Measurements from ENCODE around the gene SGPP1.

DNA sequence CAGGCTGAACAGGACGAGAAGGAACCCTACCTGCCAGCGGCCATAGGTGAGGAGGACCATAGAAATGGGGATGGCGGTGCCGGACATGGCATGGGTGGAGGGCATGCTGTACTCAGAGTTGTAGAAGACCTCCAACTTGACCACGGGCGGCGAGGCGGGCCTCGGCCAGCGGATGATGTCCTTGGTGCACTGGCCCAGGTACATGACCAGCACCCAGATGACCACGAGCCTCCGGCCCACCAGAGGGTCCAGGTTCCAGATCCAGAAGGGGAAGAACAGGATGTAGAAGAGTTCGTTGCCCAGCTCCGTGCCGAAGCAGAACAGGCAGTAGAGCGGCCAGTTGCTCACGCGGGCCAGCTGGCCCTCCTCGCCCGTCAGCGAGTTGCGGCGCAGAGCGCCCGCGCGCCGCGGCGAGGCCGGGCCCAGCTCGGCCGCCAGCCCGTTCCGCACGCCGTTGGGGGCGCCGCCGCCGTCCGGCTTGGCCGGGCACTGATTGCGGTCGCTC, 582 bp downstream of the SGPP1 start:
- TF ChIP-seq, protein P1, sequence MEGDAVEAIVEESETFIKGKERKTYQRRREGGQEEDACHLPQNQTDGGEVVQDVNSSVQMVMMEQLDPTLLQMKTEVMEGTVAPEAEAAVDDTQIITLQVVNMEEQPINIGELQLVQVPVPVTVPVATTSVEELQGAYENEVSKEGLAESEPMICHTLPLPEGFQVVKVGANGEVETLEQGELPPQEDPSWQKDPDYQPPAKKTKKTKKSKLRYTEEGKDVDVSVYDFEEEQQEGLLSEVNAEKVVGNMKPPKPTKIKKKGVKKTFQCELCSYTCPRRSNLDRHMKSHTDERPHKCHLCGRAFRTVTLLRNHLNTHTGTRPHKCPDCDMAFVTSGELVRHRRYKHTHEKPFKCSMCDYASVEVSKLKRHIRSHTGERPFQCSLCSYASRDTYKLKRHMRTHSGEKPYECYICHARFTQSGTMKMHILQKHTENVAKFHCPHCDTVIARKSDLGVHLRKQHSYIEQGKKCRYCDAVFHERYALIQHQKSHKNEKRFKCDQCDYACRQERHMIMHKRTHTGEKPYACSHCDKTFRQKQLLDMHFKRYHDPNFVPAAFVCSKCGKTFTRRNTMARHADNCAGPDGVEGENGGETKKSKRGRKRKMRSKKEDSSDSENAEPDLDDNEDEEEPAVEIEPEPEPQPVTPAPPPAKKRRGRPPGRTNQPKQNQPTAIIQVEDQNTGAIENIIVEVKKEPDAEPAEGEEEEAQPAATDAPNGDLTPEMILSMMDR (tag by site-specific recombination; IDR thresholded peaks at IDR 0.05) = no peak
- TF ChIP-seq, protein P2, sequence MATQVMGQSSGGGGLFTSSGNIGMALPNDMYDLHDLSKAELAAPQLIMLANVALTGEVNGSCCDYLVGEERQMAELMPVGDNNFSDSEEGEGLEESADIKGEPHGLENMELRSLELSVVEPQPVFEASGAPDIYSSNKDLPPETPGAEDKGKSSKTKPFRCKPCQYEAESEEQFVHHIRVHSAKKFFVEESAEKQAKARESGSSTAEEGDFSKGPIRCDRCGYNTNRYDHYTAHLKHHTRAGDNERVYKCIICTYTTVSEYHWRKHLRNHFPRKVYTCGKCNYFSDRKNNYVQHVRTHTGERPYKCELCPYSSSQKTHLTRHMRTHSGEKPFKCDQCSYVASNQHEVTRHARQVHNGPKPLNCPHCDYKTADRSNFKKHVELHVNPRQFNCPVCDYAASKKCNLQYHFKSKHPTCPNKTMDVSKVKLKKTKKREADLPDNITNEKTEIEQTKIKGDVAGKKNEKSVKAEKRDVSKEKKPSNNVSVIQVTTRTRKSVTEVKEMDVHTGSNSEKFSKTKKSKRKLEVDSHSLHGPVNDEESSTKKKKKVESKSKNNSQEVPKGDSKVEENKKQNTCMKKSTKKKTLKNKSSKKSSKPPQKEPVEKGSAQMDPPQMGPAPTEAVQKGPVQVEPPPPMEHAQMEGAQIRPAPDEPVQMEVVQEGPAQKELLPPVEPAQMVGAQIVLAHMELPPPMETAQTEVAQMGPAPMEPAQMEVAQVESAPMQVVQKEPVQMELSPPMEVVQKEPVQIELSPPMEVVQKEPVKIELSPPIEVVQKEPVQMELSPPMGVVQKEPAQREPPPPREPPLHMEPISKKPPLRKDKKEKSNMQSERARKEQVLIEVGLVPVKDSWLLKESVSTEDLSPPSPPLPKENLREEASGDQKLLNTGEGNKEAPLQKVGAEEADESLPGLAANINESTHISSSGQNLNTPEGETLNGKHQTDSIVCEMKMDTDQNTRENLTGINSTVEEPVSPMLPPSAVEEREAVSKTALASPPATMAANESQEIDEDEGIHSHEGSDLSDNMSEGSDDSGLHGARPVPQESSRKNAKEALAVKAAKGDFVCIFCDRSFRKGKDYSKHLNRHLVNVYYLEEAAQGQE (tag by site-specific recombination; IDR thresholded peaks at IDR 0.05) = no peak
- no peak for TF ChIP-seq ZSCAN30 (tag by site-specific recombination; IDR thresholded peaks at IDR 0.05)
- TF ChIP-seq ZNF404 (tag by site-specific recombination; IDR thresholded peaks at IDR 0.05) = no peak
- TF ChIP-seq ZNF266 (tag by site-specific recombination; IDR thresholded peaks at IDR 0.05; ENCODE audit: low read depth) = no peak
- TF ChIP-seq SETDB1 (IDR thresholded peaks at IDR 0.05; ENCODE audit: insufficient read length, low read length) = no peak
- no peak for TF ChIP-seq PRDM1 (tag by site-specific recombination; IDR thresholded peaks at IDR 0.05)
- TF ChIP-seq ZNF175 (tag by site-specific recombination; IDR thresholded peaks at IDR 0.05) = no peak
- TF ChIP-seq ZNF140 (tag by site-specific recombination; IDR thresholded peaks at IDR 0.05) = no peak

All from HEK293 (cell line).